Choroid plexus epithelial cell (primary cell): ENCODE results near the gene HS3ST4.
"Not testable (repeated sequence)": the region's sequence is repeated elsewhere in the genome, so short reads cannot be mapped to it uniquely, and the experiment has no call there.

Experiments
- DNase-seq: peaks from one replicate; pipeline ENCODE4 v3.0.0-alpha.2; 2010; ENCODE audit warnings: low read depth
- H3K4me3 ChIP-seq: 2 replicates; pipeline ENCODE4 v1.5.1; 2011; ENCODE audit warnings: low read depth, mild to moderate bottlenecking, control low read depth, low read length, moderate library complexity
- CTCF ChIP-seq: conservative IDR thresholded peaks from 2 replicates; pipeline ENCODE4 v1.5.1; 2011; ENCODE audit warnings: low read depth, mild to moderate bottlenecking, control low read depth, inconsistent platforms, low read length, moderate library complexity

Gene HS3ST4

GRCh38 chr16:26058326-26058725 is 366.6 kb downstream of the HS3ST4 start:
- H3K4me3 ChIP-seq, result no peak overlapping the region
- no peak for DNase-seq
- TF ChIP-seq CTCF, result no peak

GRCh38 chr16:26070302-26071100 is 378.7 kb downstream of the HS3ST4 start:
- TF ChIP-seq CTCF, result no peak
- no peak overlapping the region for H3K4me3 ChIP-seq
- DNase-seq, result no peak

- H3K4me3 ChIP-seq, result no peak overlapping the region
- no peak for DNase-seq
- TF ChIP-seq CTCF, result no peak
Measured at GRCh38 chr16:26071101-26071866, 379.5 kb downstream of the HS3ST4 start.

GRCh38 chr16:26078716-26079355 is 387.1 kb downstream of the HS3ST4 start:
- TF ChIP-seq CTCF, result no peak
- DNase-seq, result no peak
- no peak overlapping the region for H3K4me3 ChIP-seq

- H3K4me3 ChIP-seq, result no peak overlapping the region
- DNase-seq, result no peak
- TF ChIP-seq CTCF, result no peak
Measured at GRCh38 chr16:26087091-26087490, 395.3 kb downstream of the HS3ST4 start.

GRCh38 chr16:26091511-26091910 is 399.8 kb downstream of the HS3ST4 start:
- no peak for DNase-seq
- no peak overlapping the region for H3K4me3 ChIP-seq
- no peak for TF ChIP-seq CTCF

- H3K4me3 ChIP-seq, DNase-seq: not testable (repeated sequence)
Measured at GRCh38 chr16:26098206-26098605, 406.4 kb downstream of the HS3ST4 start.
